H9 (cell line): ENCODE results near the gene ERRFI1. TPM values are rescaled to one million over a fixed set of nuclear protein-coding genes. Genes with fewer than 3 reads are reported as not detected.
"Not testable (repeated sequence)": the region's sequence is repeated elsewhere in the genome, so short reads cannot be mapped to it uniquely, and the experiment has no call there.

Source experiments
- DNase-seq: peaks from one replicate; pipeline ENCODE4 v3.0.0-alpha.2; 2017
- H2AFZ ChIP-seq: one replicate; pipeline ENCODE4 v1.6.1; 2013; ENCODE audit warnings: mild to moderate bottlenecking, low read length, control low read depth, moderate library complexity
- H2AK5ac ChIP-seq: 2 replicates; pipeline ENCODE4 v1.6.1; 2013; ENCODE audit warnings: low read length, control low read depth, mixed read lengths; ENCODE audit not compliant: insufficient read length
- H2BK120ac ChIP-seq: one replicate; pipeline ENCODE4 v1.6.1; 2013; ENCODE audit warnings: low read depth, mild to moderate bottlenecking, low read length, control low read depth, inconsistent platforms; ENCODE audit not compliant: poor library complexity, severe bottlenecking
- H2BK12ac ChIP-seq: 2 replicates; pipeline ENCODE4 v1.6.1; 2013; ENCODE audit warnings: low read length, control low read depth, mixed read lengths, low read depth; ENCODE audit not compliant: insufficient read length
- H2BK15ac ChIP-seq: 2 replicates; pipeline ENCODE4 v1.6.1; 2013; ENCODE audit warnings: low read depth, low read length, control low read depth
- H2BK20ac ChIP-seq: one replicate; pipeline ENCODE4 v1.6.1; 2013; ENCODE audit warnings: low read depth, mild to moderate bottlenecking, low read length, control low read depth, inconsistent platforms; ENCODE audit not compliant: poor library complexity, severe bottlenecking
- H2BK5ac ChIP-seq: 2 replicates; pipeline ENCODE4 v1.6.1; 2013; ENCODE audit warnings: low read length, control low read depth, mixed read lengths; ENCODE audit not compliant: insufficient read length
- H3K14ac ChIP-seq: 2 replicates; pipeline ENCODE4 v1.6.1; 2013; ENCODE audit warnings: low read length, control low read depth; ENCODE audit not compliant: insufficient read depth
- H3K18ac ChIP-seq: 2 replicates; pipeline ENCODE4 v1.6.1; 2013; ENCODE audit warnings: low read depth, mild to moderate bottlenecking, mixed read lengths, low read length, control low read depth; ENCODE audit not compliant: insufficient read length
- H3K23ac ChIP-seq: 2 replicates; pipeline ENCODE4 v1.6.1; 2013; ENCODE audit warnings: low read length, control low read depth, mixed read lengths, low read depth; ENCODE audit not compliant: insufficient read length
- H3K23me2 ChIP-seq: 2 replicates; pipeline ENCODE4 v1.6.1; 2013; ENCODE audit warnings: low read depth, mild to moderate bottlenecking, mixed read lengths, low read length, control low read depth; ENCODE audit not compliant: insufficient read length, poor library complexity, severe bottlenecking
- H3K27ac ChIP-seq: 2 replicates; pipeline ENCODE4 v1.5.1; 2013; ENCODE audit warnings: low read length, control low read depth, mixed read lengths, low read depth; ENCODE audit not compliant: insufficient read length
- H3K27me3 ChIP-seq: 2 replicates; pipeline ENCODE4 v1.6.1; 2013; ENCODE audit warnings: low read length, control low read depth, inconsistent platforms; ENCODE audit not compliant: insufficient read depth
- H3K4ac ChIP-seq: 2 replicates; pipeline ENCODE4 v1.6.1; 2013; ENCODE audit warnings: low read depth, mild to moderate bottlenecking, control low read depth, inconsistent platforms, low read length, moderate library complexity
- H3K4me1 ChIP-seq: 2 replicates; pipeline ENCODE4 v1.6.1; 2013; ENCODE audit warnings: low read length, control low read depth, inconsistent platforms; ENCODE audit not compliant: insufficient read depth
- H3K4me2 ChIP-seq: 2 replicates; pipeline ENCODE4 v1.6.1; 2013; ENCODE audit warnings: low read length, control low read depth, mixed read lengths; ENCODE audit not compliant: insufficient read length, insufficient read depth
- H3K56ac ChIP-seq: 2 replicates; pipeline ENCODE4 v1.6.1; 2013; ENCODE audit warnings: low read depth, mild to moderate bottlenecking, mixed read lengths, low read length, control low read depth; ENCODE audit not compliant: insufficient read length
- H3K79me1 ChIP-seq: 2 replicates; pipeline ENCODE4 v1.6.1; 2013; ENCODE audit warnings: low read depth, mild to moderate bottlenecking, moderate library complexity, low read length, control low read depth, inconsistent platforms; ENCODE audit not compliant: insufficient read depth, poor library complexity, severe bottlenecking
- H3K79me2 ChIP-seq: 2 replicates; pipeline ENCODE4 v1.6.1; 2013; ENCODE audit warnings: low read length, control low read depth, inconsistent platforms; ENCODE audit not compliant: insufficient read depth
- H3K9ac ChIP-seq: 2 replicates; pipeline ENCODE4 v1.6.1; 2013; ENCODE audit warnings: low read length, control low read depth, mixed read lengths; ENCODE audit not compliant: insufficient read length; ENCODE audit errors: extremely low read depth
- H3K9me3 ChIP-seq: one replicate; pipeline ENCODE4 v1.6.1; 2013; ENCODE audit warnings: low read depth, low read length, inconsistent platforms; ENCODE audit not compliant: control insufficient read depth
- H3T11ph ChIP-seq: one replicate; pipeline ENCODE4 v1.6.1; 2013; ENCODE audit warnings: mild to moderate bottlenecking, low read length, control low read depth, inconsistent platforms
- H4K20me1 ChIP-seq: one replicate; pipeline ENCODE4 v1.6.1; 2013; ENCODE audit not compliant: control insufficient read depth, insufficient read length, insufficient read depth
- H4K5ac ChIP-seq: 2 replicates; pipeline ENCODE4 v1.6.1; 2013; ENCODE audit warnings: low read depth, mild to moderate bottlenecking, mixed read lengths, low read length, control low read depth; ENCODE audit not compliant: insufficient read length
- H4K8ac ChIP-seq: replicated peaks from 2 replicates; pipeline ENCODE4 v1.6.1; 2013; ENCODE audit warnings: low read length, control low read depth, mixed read lengths, low read depth; ENCODE audit not compliant: insufficient read length
- H4K91ac ChIP-seq: 2 replicates; pipeline ENCODE4 v1.6.1; 2013; ENCODE audit warnings: low read depth, mild to moderate bottlenecking, moderate library complexity, mixed read lengths, low read length, control low read depth; ENCODE audit not compliant: insufficient read length
- H3K27ac Mint-ChIP-seq, 3 experiments: 2 replicates in 2 of 3; 3 replicates in 1 of 3; pipeline ENCODE4 v1.8.0; 2020 to 2021; ENCODE audit warnings: mixed read lengths in 3 of 3, mild to moderate bottlenecking in 1 of 3, moderate library complexity in 1 of 3
- H3K27me3 Mint-ChIP-seq: 2 replicates; pipeline ENCODE4 v1.8.0; 2021; ENCODE audit warnings: low read depth, mild to moderate bottlenecking, moderate library complexity, mixed read lengths
- H3K36me3 Mint-ChIP-seq, 3 experiments: 2 replicates in 2 of 3; 3 replicates in 1 of 3; pipeline ENCODE4 v1.8.0; 2020 to 2021; ENCODE audit warnings: low read depth in 3 of 3, mixed read lengths in 3 of 3; ENCODE audit not compliant: insufficient read depth in 1 of 3
- H3K4me1 Mint-ChIP-seq, 2 experiments: 2 replicates each; pipeline ENCODE4 v1.8.0; 2020; ENCODE audit warnings: mixed read lengths in 2 of 2
- H3K4me3 Mint-ChIP-seq, 2 experiments: 2 replicates in 1 of 2; 3 replicates in 1 of 2; pipeline ENCODE4 v1.8.0; 2020 to 2021; ENCODE audit warnings: mild to moderate bottlenecking in 2 of 2, mixed read lengths in 2 of 2, moderate library complexity in 1 of 2
- H3K9me3 Mint-ChIP-seq, 2 experiments: 2 replicates in 1 of 2; 3 replicates in 1 of 2; pipeline ENCODE4 v1.8.0; 2020; ENCODE audit warnings: mild to moderate bottlenecking in 2 of 2, mixed read lengths in 2 of 2, moderate library complexity in 1 of 2
- CTCF ChIP-seq: fragments of 200-600 bp; sonication (generic); conservative IDR thresholded peaks from 3 replicates; pipeline ENCODE4 v1.8.0; 2021; ENCODE audit warnings: antibody characterized with exemption, mild to moderate bottlenecking
- WGBS: extraction: QIAGEN DNeasy Blood & Tissue Kit; methylation state at CpG from one replicate; pipeline ENCODE4 v1.1.7; 2013; ENCODE audit warnings: missing lambda C conversion rate, low lambda C conversion rate, mixed read lengths; ENCODE audit not compliant: insufficient read length; ENCODE audit errors: extremely low coverage; 5-methylcytosine and 5-hydroxymethylcytosine counted together
- total RNA-seq: library from RNA; stranded (reverse); gene quantifications from 2 replicates; pipeline ENCODE4 v1.2.1, GENCODE V29; 2021

Gene ERRFI1
- total RNA-seq, 1 experiment from 2014 or later, result 20.8 TPM

DNA sequence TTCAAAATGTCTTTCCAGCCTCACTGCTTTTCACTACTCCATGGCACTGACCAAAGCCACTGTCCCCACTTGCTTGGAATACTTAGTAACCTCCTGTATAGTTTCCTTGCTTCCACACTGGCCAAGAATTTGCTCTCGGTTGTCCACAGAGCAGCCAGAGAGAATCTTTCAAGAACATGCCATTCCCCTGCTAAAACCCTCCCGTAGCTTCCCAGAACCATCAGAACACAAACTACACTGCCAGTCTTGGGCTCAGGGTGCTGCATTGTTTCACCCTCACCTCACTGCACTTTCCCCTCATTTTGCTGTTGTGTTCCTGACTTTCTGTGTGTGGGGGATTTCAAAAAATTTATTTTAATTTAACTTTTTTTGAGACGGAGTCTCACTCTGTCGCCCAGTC, 25.5 kb upstream of the ERRFI1 start:
- Histone ChIP-seq H2AK5ac (no peak overlapping the region), H4K20me1 (no peaks in the 10 kb centered on the region), H3K4me1 (no peaks in the 10 kb centered on the region), H4K5ac (no peak overlapping the region), H3K18ac (no peak overlapping the region), H3K27ac (no peak overlapping the region), H3K4me2 (no peak overlapping the region), H3K14ac (no peak overlapping the region), H3T11ph (no peak overlapping the region), H2BK20ac (no peak overlapping the region), H2BK5ac (no peak overlapping the region), H3K79me1 (no peaks in the 10 kb centered on the region), H4K8ac (no peak overlapping the region), H3K23ac (no peak overlapping the region), H3K4ac (no peak overlapping the region), H3K27me3 (no peaks in the 10 kb centered on the region), H2BK12ac (no peak overlapping the region), H4K91ac (no peak overlapping the region), H3K23me2 (no peaks in the 10 kb centered on the region), H3K9ac (no peak overlapping the region), H2BK120ac (no peak overlapping the region), H3K79me2 (no peaks in the 10 kb centered on the region), H3K9me3 (no peaks in the 10 kb centered on the region), H2BK15ac (no peak overlapping the region), H2AFZ (no peak overlapping the region), H3K56ac (no peak overlapping the region)
- WGBS, result no CpG with 5 or more reads among the region's 4 CpGs
- no peak for TF ChIP-seq CTCF
- Mint-ChIP-seq H3K9me3 (no peaks in the 10 kb centered on the region), H3K36me3 (no peaks in the 10 kb centered on the region; a peak in 1 of 7 replicates), H3K4me1 (no peaks in the 10 kb centered on the region), H3K4me3 (no peak overlapping the region; a peak in 1 of 5 replicates), H3K27me3 (no peaks in the 10 kb centered on the region; the same call in 1 of the 2 replicates), H3K27ac (no peak overlapping the region)
- no peak for DNase-seq

GRCh38 chr1:8049229-8049628, 23.1 kb upstream of the ERRFI1 start:
- H3K27ac Mint-ChIP-seq, H3K14ac ChIP-seq, H3T11ph ChIP-seq, H4K20me1 ChIP-seq, H3K36me3 Mint-ChIP-seq, H4K8ac ChIP-seq, H3K4me2 ChIP-seq, H2BK12ac ChIP-seq, H3K79me2 ChIP-seq, H3K4me1 Mint-ChIP-seq, DNase-seq, H2BK120ac ChIP-seq, H3K23me2 ChIP-seq, H4K5ac ChIP-seq, H3K9me3 ChIP-seq, H3K9ac ChIP-seq, H4K91ac ChIP-seq, H3K23ac ChIP-seq, H3K56ac ChIP-seq, H3K27ac ChIP-seq, H2BK5ac ChIP-seq, H3K4me3 Mint-ChIP-seq, H3K4me1 ChIP-seq, H3K9me3 Mint-ChIP-seq, H3K18ac ChIP-seq, H2AFZ ChIP-seq, H3K27me3 Mint-ChIP-seq, H3K4ac ChIP-seq, H2AK5ac ChIP-seq, H2BK20ac ChIP-seq, H3K27me3 ChIP-seq, H3K79me1 ChIP-seq, H2BK15ac ChIP-seq: not testable (repeated sequence)
- no CpG with 5 or more reads among the region's 4 CpGs for WGBS
